ENCODE results near the gene STK40.

DNA sequence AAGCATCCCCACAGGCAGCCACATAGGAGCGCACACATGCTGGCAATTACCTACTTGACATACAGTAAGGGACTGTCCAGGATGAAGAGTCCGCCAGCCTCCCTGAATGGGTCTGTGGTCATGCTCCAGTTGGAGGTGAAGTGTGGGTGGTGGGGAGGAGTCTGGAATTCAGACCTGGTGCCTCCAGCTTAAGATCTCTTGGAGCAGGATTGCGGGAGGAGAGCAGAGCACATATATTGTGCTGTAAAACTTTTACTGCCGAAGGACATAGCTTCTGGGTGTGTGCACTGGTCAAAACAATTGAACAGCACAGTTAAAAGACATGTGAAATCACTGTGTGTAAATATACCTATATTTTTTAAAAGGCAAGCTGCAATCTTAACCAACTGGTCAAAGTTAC lies 17.9 kb downstream of the STK40 start:
- TF ChIP-seq, protein P1, sequence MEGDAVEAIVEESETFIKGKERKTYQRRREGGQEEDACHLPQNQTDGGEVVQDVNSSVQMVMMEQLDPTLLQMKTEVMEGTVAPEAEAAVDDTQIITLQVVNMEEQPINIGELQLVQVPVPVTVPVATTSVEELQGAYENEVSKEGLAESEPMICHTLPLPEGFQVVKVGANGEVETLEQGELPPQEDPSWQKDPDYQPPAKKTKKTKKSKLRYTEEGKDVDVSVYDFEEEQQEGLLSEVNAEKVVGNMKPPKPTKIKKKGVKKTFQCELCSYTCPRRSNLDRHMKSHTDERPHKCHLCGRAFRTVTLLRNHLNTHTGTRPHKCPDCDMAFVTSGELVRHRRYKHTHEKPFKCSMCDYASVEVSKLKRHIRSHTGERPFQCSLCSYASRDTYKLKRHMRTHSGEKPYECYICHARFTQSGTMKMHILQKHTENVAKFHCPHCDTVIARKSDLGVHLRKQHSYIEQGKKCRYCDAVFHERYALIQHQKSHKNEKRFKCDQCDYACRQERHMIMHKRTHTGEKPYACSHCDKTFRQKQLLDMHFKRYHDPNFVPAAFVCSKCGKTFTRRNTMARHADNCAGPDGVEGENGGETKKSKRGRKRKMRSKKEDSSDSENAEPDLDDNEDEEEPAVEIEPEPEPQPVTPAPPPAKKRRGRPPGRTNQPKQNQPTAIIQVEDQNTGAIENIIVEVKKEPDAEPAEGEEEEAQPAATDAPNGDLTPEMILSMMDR (conservative IDR thresholded peaks at IDR 0.05; ENCODE audit: low read length): no peak
- TF ChIP-seq EZH2phosphoT487 (IDR thresholded peaks at IDR 0.05; ENCODE audit: borderline replicate concordance, low read depth, low read length): no peak

All from OCI-LY7 (cell line).